GM21526 (cell line): ENCODE measurements around the gene CHRNA1.
"Not testable (repeated sequence)": the region's sequence is repeated elsewhere in the genome, so short reads cannot be mapped to it uniquely, and the experiment has no call there.

ENCODE experiments used
- ATAC-seq: cut with Tn5 transposase; IDR thresholded peaks from one replicate; pipeline ENCODE4 v1.9.1; 2021; ENCODE audit warnings: moderate library complexity; ENCODE audit not compliant: unreplicated experiment, low FRiP score

The CHRNA1 gene

GRCh38 chr2:174722942-174723592, 41.2 kb downstream of the CHRNA1 start:
- no peak for ATAC-seq

GRCh38 chr2:174719016-174719415, 45.3 kb downstream of the CHRNA1 start:
- ATAC-seq = no peak

- no peak for ATAC-seq
These were observed 45.7 kb downstream of the CHRNA1 start for GRCh38 chr2:174718591-174718990.

DNA sequence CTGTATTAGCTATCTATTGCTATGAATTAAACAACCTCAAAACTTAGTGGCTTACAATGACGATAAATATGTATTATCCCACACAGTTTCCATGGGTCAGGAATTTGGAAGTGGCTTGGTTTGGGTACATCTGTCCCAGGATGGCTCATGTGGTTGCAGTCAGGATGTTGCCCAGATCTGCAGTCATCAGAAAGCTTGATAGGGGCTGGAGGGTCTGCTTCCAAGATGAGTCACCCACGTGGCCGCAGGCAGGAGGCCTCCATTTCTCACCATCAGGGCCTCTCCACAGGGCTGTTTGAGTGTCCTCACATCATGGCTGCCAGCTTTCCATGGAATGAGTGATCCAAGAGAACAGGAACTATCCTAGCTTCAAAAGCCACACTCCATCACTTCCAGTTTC, 46.4 kb downstream of the CHRNA1 start:
- no peak for ATAC-seq

- no peak for ATAC-seq
These were observed 47.0 kb downstream of the CHRNA1 start for GRCh38 chr2:174717273-174717672.

DNA sequence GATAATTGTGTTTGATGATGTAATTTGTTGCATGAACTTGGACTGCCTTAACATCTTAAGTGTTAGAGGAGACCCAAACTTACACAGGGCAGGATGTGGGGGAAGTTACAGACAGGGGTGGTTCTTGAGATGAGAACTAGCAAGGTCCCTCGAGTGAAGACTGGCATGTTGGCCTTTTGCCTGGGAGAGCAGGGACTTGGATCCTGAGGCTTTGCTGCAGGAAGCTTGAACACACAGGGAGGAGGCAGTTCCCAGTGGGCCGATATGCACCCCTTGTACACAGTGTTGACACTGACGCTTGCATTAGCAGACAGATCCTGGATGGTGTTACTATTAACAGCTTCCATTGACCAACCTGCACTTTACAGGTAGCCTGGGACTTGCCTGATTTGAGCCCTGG, 47.5 kb downstream of the CHRNA1 start:
- no peak for ATAC-seq

GRCh38 chr2:174713686-174714085, 50.6 kb downstream of the CHRNA1 start:
- no peak for ATAC-seq

DNA sequence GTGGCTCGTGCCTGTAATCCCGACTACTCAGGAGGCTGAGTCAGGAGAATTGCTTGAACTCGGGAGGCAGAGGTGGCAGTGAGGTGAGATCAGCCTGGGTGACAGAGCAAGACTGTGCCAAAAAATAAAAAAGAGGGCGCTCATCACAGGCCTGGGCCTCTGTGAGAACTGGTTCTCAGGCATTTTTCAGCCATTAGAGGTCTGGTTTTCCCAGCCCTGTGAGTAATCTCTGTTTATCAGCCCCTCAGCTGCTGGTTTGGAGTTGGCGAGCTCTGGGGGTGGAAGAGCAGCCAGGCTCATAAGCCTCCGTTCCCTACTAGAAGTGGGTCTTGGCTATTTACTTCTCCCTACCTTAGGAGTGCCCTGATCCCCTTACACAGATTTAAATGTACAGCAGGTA, 53.1 kb downstream of the CHRNA1 start:
- ATAC-seq = no peak

DNA sequence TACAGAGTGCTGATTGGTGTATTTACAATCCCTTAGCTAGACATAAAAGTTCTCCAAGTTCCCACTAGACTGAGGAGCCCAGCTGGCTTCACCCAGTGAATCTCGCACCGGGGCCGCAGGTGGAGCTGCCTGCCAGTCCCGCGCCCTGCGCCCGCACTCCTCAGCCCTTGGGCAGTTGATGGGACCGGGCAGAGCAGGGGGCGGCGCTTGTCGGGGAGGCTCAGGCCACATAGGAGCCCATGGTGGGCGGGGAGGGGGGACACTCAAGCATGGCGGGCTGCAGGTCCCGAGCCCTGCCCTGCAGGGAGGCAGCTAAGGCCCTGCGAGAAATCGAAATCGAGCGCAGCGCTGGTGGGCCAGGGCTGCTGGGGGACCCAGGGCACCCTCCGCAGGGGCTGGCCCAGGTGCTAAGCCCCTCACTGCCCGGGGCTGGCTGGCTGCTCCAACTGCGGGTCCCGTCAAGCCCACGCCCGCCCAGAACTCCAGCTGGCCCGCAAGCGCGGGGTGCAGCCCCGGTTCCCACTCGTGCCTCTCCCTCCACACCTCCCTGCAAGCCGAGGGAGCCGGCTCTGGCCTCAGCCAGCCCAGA, 54.8 kb downstream of the CHRNA1 start:
- not testable (repeated sequence) for ATAC-seq

- no peak for ATAC-seq
These were observed 55.6 kb downstream of the CHRNA1 start for GRCh38 chr2:174708713-174709112.

DNA sequence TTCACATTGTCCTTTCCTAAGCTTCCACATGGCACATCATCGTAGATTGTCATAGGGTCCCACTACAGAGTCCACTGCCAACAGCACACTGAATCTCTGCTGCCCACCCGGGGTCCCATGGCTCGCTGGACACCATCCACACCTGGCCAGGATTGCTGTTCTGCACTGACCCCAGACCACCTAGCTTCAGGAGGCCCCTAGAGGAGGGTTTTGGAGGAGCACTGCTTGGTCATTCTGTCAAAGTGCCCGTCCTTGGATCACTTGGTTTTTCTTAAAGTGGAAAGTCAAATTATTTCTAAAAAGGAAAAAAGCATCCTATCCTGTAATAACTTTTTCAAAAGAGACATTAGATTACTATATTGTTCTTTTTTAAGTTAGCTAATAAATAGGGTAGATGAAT, 59.0 kb downstream of the CHRNA1 start:
- ATAC-seq = no peak

DNA sequence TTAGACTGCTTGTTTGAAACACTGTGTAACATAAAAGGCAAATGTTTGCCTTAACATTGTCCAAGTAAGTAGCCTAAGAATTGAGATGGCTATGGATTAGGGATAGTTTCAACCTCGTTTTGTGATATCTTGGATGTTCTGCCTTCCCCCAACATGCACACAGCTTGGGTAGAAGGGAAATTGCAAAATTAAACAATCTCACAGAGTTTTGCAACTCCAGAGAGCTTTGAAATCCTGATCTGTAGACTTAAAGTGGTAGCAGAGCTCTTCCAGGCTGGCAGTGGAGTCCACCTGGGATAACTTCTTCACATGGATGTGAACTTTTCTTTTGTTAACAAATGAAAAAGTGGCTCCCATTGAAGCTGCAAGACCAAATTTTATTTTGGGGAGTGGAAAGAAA, 59.6 kb downstream of the CHRNA1 start:
- ATAC-seq = no peak

- ATAC-seq = no peak
These were observed 60.2 kb downstream of the CHRNA1 start for GRCh38 chr2:174704061-174704460.

DNA sequence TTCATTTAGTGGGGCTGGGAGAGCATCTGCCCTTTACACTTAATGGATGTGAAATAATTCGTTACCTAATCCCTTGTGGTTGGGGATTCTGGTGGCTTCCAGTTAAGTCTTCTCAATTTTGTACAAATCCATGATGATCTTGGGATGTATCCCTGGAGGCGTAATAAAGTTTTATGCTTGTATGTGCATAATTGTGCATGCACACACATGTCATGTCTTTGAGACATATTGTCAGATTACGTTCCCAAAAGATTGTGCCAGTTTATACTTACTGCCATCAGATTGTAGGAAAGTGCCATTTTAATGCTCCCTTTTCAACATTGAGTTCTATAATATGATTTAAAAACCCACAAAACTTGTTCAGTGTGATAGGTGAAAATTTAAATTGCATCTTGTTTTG, 60.8 kb downstream of the CHRNA1 start:
- ATAC-seq = no peak

GRCh38 chr2:174702541-174702940, 61.7 kb downstream of the CHRNA1 start:
- no peak for ATAC-seq

- ATAC-seq = no peak
These were observed 64.1 kb downstream of the CHRNA1 start for GRCh38 chr2:174699993-174700766.
